IPS DF 6.9 (cell line): ENCODE results near the gene PASK.

Experiments
- DNase-seq: peaks from one replicate; pipeline ENCODE4 v3.0.0-alpha.2; 2013; ENCODE audit warnings: low read depth, low spot score
- H3K27ac ChIP-seq: one replicate; pipeline ENCODE4 v1.5.1; 2013; ENCODE audit warnings: low read length, control low read depth
- H3K27me3 ChIP-seq: 2 replicates; pipeline ENCODE4 v1.6.1; 2013; ENCODE audit warnings: mild to moderate bottlenecking, low read length; ENCODE audit not compliant: control insufficient read depth, insufficient read depth
- H3K36me3 ChIP-seq: 2 replicates; pipeline ENCODE4 v1.6.1; 2013; ENCODE audit warnings: low read length; ENCODE audit not compliant: control insufficient read depth, insufficient read depth
- H3K4me1 ChIP-seq: 2 replicates; pipeline ENCODE4 v1.6.1; 2013; ENCODE audit warnings: low read length; ENCODE audit not compliant: control insufficient read depth, insufficient read depth
- H3K4me3 ChIP-seq: 2 replicates; pipeline ENCODE4 v1.5.1; 2013; ENCODE audit warnings: mild to moderate bottlenecking, low read length
- H3K9me3 ChIP-seq: 2 replicates; pipeline ENCODE4 v1.6.1; 2013; ENCODE audit warnings: low read length, inconsistent platforms; ENCODE audit not compliant: control insufficient read depth, insufficient read depth
- WGBS: extraction: QIAGEN DNeasy Blood & Tissue Kit; methylation state at CpG from one replicate; pipeline ENCODE4 v1.1.7; 2013; ENCODE audit warnings: mixed read lengths, missing lambda C conversion rate; ENCODE audit not compliant: insufficient read length, insufficient coverage; 5-methylcytosine and 5-hydroxymethylcytosine counted together

The PASK gene

DNA sequence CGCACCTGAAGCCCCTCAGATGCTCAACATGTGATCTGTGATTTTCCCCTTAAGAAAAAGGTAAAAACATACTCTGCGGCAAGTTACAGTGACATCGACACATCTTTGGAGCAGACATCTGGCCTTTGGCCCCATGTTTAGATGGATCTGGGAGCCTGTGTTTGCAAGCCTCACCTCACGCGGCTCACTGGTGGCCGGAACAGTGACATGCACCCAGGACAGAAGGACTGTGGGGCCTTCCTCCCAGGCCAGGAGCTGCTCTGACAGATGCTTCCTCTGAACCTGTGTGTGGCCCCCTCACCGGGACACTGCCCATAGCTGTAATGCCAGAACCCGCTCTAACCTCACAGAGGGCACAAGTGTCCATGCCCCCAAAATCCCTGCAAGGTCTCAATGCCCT, 13.1 kb downstream of the PASK start:
- H3K9me3 ChIP-seq, result no peaks in the 10 kb centered on the region
- DNase-seq, result no peak
- H3K4me1 ChIP-seq, result no peaks in the 10 kb centered on the region
- peaks cover 25% of the 10 kb centered on the region for H3K36me3 ChIP-seq
- no peaks in the 10 kb centered on the region for H3K27me3 ChIP-seq
- no CpG with 5 or more reads among the region's 8 CpGs for WGBS
- no peak overlapping the region for H3K4me3 ChIP-seq
- H3K27ac ChIP-seq, result no peak overlapping the region

- H3K27ac ChIP-seq, result no peak overlapping the region
- no CpG with 5 or more reads among the region's 9 CpGs for WGBS
Observed at GRCh38 chr2:241135737-241136136, 13.5 kb downstream of the PASK start.

DNA sequence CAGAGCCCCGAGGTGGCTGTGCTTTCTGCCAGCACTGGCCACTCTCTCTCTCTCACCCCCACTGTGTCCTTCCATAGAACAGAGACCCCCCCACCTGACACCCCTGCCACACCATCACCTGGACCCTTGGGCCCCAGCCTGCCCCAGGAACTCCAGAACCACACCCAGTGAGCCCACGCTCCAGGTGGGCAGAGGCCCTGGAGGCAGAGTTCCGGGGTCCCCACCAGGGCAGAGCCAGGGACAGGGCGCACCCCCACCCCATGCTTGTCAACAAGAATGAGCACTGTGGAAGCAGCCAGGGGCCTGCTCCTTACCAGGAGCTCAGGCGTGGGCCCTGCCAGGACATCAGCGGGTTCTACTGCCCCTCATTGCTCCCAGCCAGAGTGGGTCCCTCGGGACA, 14.6 kb downstream of the PASK start:
- no peaks in the 10 kb centered on the region for H3K4me1 ChIP-seq
- peaks cover 22% of the 10 kb centered on the region for H3K36me3 ChIP-seq
- H3K9me3 ChIP-seq, result no peaks in the 10 kb centered on the region
- no peak overlapping the region for H3K27ac ChIP-seq
- WGBS, result no CpG with 5 or more reads among the region's 7 CpGs
- no peak overlapping the region for H3K4me3 ChIP-seq
- no peak for DNase-seq
- no peaks in the 10 kb centered on the region for H3K27me3 ChIP-seq

More at GRCh38 chr2:241135737-241136136, 13.5 kb downstream of the PASK start:
- no peak for DNase-seq
- no peak overlapping the region for H3K4me3 ChIP-seq
- H3K36me3 ChIP-seq, result peaks cover 25% of the 10 kb centered on the region
- H3K4me1 ChIP-seq, result no peaks in the 10 kb centered on the region
- H3K9me3 ChIP-seq, result no peaks in the 10 kb centered on the region
- no peaks in the 10 kb centered on the region for H3K27me3 ChIP-seq

- no peaks in the 10 kb centered on the region for H3K4me1 ChIP-seq
- H3K9me3 ChIP-seq, result no peaks in the 10 kb centered on the region
- DNase-seq, result no peak
- H3K27me3 ChIP-seq, result no peaks in the 10 kb centered on the region
- WGBS, result no CpG with 5 or more reads among the region's 10 CpGs
- no peak overlapping the region for H3K4me3 ChIP-seq
- peaks cover 20% of the 10 kb centered on the region for H3K36me3 ChIP-seq
- H3K27ac ChIP-seq, result no peak overlapping the region
Observed at GRCh38 chr2:241133436-241133820, 15.8 kb downstream of the PASK start.

- H3K36me3 ChIP-seq, result peaks cover 18% of the 10 kb centered on the region
- no peak for DNase-seq
- WGBS, result no CpG with 5 or more reads among the region's 14 CpGs
- H3K9me3 ChIP-seq, result no peaks in the 10 kb centered on the region
- H3K4me3 ChIP-seq, result no peak overlapping the region
- H3K27me3 ChIP-seq, result no peaks in the 10 kb centered on the region
- no peaks in the 10 kb centered on the region; the same call in 1 of the 2 replicates for H3K4me1 ChIP-seq
- no peak overlapping the region for H3K27ac ChIP-seq
Observed at GRCh38 chr2:241132538-241133435, 16.5 kb downstream of the PASK start.

- H3K27ac ChIP-seq, result no peak overlapping the region
- WGBS, result no CpG with 5 or more reads among the region's 7 CpGs
- H3K9me3 ChIP-seq, result no peaks in the 10 kb centered on the region
- H3K4me3 ChIP-seq, result no peak overlapping the region
- H3K36me3 ChIP-seq, result peaks cover 9% of the 10 kb centered on the region; the same call in 1 of the 2 replicates
- H3K27me3 ChIP-seq, result no peaks in the 10 kb centered on the region
- no peak for DNase-seq
- H3K4me1 ChIP-seq, result no peaks in the 10 kb centered on the region; the same call in 1 of the 2 replicates
Observed at GRCh38 chr2:241131531-241131930, 17.7 kb downstream of the PASK start.

DNA sequence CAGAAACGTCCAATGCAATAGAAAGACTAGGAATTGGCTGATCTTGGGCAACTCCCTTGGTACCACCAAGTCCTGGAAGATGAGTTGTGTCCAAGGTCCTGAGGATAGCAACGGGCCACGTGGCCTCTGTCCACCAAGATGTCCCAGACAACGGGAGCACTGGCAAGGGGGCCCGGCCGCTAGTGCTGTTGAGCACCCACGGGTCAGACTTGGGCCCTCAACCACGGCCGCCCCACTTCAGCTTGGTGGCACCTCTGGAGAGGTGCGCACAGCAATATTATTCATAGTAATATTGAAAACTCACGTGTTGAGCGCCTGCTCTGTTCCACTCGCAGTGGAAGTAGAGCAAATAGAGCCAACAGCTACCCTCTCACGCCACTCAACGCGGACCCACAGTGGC, 19.0 kb downstream of the PASK start:
- DNase-seq, result no peak
- Histone ChIP-seq H3K4me3 (no peak overlapping the region), H3K4me1 (no peaks in the 10 kb centered on the region; the same call in 1 of the 2 replicates), H3K9me3 (no peaks in the 10 kb centered on the region), H3K27ac (no peak overlapping the region), H3K36me3 (peaks cover 6% of the 10 kb centered on the region; the same call in 1 of the 2 replicates), H3K27me3 (no peaks in the 10 kb centered on the region)
- WGBS, result no CpG with 5 or more reads among the region's 16 CpGs

- H3K36me3 ChIP-seq, result peaks cover 6% of the 10 kb centered on the region
- no CpG with 5 or more reads among the region's 12 CpGs for WGBS
- H3K27me3 ChIP-seq, result no peaks in the 10 kb centered on the region
- no peaks in the 10 kb centered on the region; the same call in 1 of the 2 replicates for H3K4me1 ChIP-seq
- DNase-seq, result no peak
- H3K27ac ChIP-seq, result no peak overlapping the region
- no peaks in the 10 kb centered on the region for H3K9me3 ChIP-seq
- no peak overlapping the region for H3K4me3 ChIP-seq
Observed at GRCh38 chr2:241129086-241129871, 20.0 kb downstream of the PASK start.

GRCh38 chr2:241128266-241128665, 21.0 kb downstream of the PASK start:
- no peaks in the 10 kb centered on the region; the same call in 1 of the 2 replicates for H3K4me1 ChIP-seq
- WGBS, result no CpG with 5 or more reads among the region's 8 CpGs
- H3K9me3 ChIP-seq, result no peaks in the 10 kb centered on the region
- H3K4me3 ChIP-seq, result no peak overlapping the region
- no peaks in the 10 kb centered on the region for H3K27me3 ChIP-seq
- no peak for DNase-seq
- no peak overlapping the region for H3K27ac ChIP-seq
- peaks cover 13% of the 10 kb centered on the region for H3K36me3 ChIP-seq

GRCh38 chr2:241126771-241127202, 22.5 kb downstream of the PASK start:
- DNase-seq, result no peak
- Histone ChIP-seq H3K4me3 (no peak overlapping the region), H3K4me1 (no peaks in the 10 kb centered on the region; the same call in 1 of the 2 replicates), H3K27ac (no peak overlapping the region), H3K36me3 (peaks cover 18% of the 10 kb centered on the region), H3K27me3 (no peaks in the 10 kb centered on the region), H3K9me3 (no peaks in the 10 kb centered on the region)
- WGBS, result no CpG with 5 or more reads among the region's 18 CpGs
